Stimulated activated CD4-positive, alpha-beta T cell treated with anti-CD3 and anti-CD28 coated beads, Interleukin-15, amount 100 ng/mL, for 1 hour (primary cell): Measurements from ENCODE around the gene PBLD.
"Not testable (repeated sequence)": the region's sequence is repeated elsewhere in the genome, so short reads cannot be mapped to it uniquely, and the experiment has no call there.

Experiments
- DNase-seq, 2 donors: peaks; one replicate each; pipeline ENCODE4 v3.0.0-alpha.2; 2020; ENCODE audit warnings: low read depth in 1 of 2, low spot score in 1 of 2

The PBLD gene

GRCh38 chr10:68284062-68285001, 48.4 kb downstream of the PBLD start:
- DNase-seq = no peak

- DNase-seq = no peak
These were observed 52.0 kb downstream of the PBLD start for GRCh38 chr10:68280758-68281157.

GRCh38 chr10:68278906-68279753, 53.6 kb downstream of the PBLD start:
- DNase-seq = not testable (repeated sequence)

- DNase-seq = not testable (repeated sequence)
These were observed 54.9 kb downstream of the PBLD start for GRCh38 chr10:68277814-68278213.

- DNase-seq = no peak
These were observed 56.5 kb downstream of the PBLD start for GRCh38 chr10:68276224-68276623.

- DNase-seq = no peak
These were observed 57.1 kb downstream of the PBLD start for GRCh38 chr10:68275600-68276126.

- no peak for DNase-seq
These were observed 59.9 kb downstream of the PBLD start for GRCh38 chr10:68272833-68273232.

GRCh38 chr10:68271196-68271882, 61.4 kb downstream of the PBLD start:
- no peak for DNase-seq

- no peak for DNase-seq
These were observed 63.0 kb downstream of the PBLD start for GRCh38 chr10:68269562-68270290.

GRCh38 chr10:68261132-68261856, 71.4 kb downstream of the PBLD start:
- DNase-seq = no peak

GRCh38 chr10:68253346-68253745, 79.4 kb downstream of the PBLD start:
- DNase-seq = no peak

GRCh38 chr10:68251625-68252495, 80.9 kb downstream of the PBLD start:
- DNase-seq = no peak

GRCh38 chr10:68251151-68251550, 81.6 kb downstream of the PBLD start:
- DNase-seq = no peak

- no peak for DNase-seq
These were observed 83.4 kb downstream of the PBLD start for GRCh38 chr10:68249297-68249696.

GRCh38 chr10:68247931-68248330, 84.8 kb downstream of the PBLD start:
- DNase-seq = no peak

- not testable (repeated sequence) for DNase-seq
These were observed 86.3 kb downstream of the PBLD start for GRCh38 chr10:68246397-68246796.

- DNase-seq = no peak
These were observed 90.7 kb downstream of the PBLD start for GRCh38 chr10:68242051-68242450.

- no peak for DNase-seq
These were observed 93.1 kb downstream of the PBLD start for GRCh38 chr10:68239596-68240150.
